Erythroblast (primary cell): ENCODE measurements around the gene CDC20.
"Not testable (repeated sequence)": the region's sequence is repeated elsewhere in the genome, so short reads cannot be mapped to it uniquely, and the experiment has no call there.

ENCODE experiments used
- DNase-seq, 2 experiments: peaks; one replicate each; lab custom pipeline; 2025; lab: John Stamatoyannopoulos, UW
- GATA1 ChIP-seq: IDR thresholded peaks from 2 replicates; pipeline ENCODE4 v1.6.1; 2011; ENCODE audit warnings: low read depth, mild to moderate bottlenecking, control low read depth, low read length, moderate library complexity
- POLR2A ChIP-seq: IDR thresholded peaks from 2 replicates; pipeline ENCODE4 v1.6.1; 2011; ENCODE audit warnings: mild to moderate bottlenecking, low read length

CDC20 gene

DNA sequence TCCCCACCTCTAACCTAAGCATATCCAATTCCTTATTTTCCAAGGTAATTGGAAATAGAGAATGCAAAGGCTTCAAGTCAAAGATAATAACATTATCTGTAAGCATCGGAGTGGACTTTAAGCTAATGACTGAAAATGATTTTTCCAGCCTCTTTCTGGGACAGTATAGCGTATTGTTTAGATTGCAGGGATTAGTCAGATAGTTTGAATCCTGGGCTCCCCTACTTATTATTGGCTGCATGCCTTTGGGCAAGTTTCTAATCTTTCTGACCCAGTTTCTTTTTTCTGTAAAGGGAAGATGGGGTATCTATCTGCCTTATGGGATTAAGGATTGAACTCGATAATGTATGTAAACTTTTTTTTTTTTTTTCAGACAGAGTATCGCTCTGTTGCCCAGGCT is 1.5 kb upstream of the CDC20 start:
- DNase-seq: no peak
- TF ChIP-seq GATA1: no peak
- no peak for TF ChIP-seq POLR2A

DNA sequence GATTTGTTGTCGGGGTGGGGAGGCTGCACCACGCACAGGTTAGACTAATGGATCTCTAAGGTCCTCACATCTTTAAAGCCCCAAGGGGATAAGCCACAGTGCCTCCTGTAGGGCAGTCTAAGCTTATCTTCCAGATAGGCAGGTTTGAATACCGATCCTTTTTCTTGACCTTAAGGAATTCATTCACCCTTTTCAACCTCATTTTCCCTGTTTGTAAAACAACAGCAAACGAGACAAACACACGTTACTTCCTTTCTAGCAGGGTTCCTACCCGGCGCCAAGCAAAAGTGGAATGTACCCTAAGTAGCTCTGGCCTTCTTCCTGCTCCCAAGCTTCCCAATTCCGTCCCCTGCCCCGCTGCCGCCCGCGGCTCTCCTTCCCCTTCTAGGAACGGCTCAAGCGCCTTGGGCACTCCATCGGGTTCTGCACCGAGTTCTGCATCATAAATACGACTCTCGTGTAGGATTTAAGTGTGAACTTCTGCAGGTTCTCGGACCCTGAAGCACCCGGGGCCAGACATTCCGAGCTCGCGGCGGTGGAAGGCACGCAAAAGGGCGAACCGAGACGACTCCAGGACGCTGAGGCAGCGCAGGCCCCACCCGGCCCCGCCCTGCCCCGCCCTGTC is 548 bp upstream of the CDC20 start:
- TF ChIP-seq POLR2A (no peak), GATA1 (no peak)
- peak; percentile 64 to 66 for DNase-seq

DNA sequence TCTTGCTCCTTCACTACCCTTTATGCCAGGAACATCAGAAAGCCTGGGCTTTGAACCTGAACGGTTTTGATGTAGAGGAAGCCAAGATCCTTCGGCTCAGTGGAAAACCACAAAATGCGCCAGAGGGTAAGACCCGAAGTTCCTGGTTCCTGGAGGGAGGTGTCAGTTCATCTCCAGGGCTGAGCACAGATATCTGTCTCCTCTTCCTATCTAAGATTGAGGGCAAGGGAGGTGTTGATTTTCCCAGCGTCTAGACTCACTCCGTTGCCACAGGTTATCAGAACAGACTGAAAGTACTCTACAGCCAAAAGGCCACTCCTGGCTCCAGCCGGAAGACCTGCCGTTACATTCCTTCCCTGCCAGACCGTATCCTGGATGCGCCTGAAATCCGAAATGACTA is 915 bp downstream of the CDC20 start:
- no peak for TF ChIP-seq POLR2A
- no peak for TF ChIP-seq GATA1
- peak; percentile 25 to 49 for DNase-seq

DNA sequence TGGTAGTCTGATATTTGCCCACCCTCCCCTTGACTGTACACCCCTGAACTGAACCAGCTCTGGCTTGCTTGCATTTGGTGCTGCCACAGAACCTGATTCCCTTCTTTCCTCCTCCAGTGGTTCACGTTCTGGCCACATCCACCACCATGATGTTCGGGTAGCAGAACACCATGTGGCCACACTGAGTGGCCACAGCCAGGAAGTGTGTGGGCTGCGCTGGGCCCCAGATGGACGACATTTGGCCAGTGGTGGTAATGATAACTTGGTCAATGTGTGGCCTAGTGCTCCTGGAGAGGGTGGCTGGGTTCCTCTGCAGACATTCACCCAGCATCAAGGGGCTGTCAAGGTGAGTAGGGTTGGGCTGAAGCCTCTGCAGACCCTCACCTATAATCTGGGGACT is 1.8 kb downstream of the CDC20 start:
- TF ChIP-seq POLR2A (no peak), GATA1 (no peak)
- no peak for DNase-seq

DNA sequence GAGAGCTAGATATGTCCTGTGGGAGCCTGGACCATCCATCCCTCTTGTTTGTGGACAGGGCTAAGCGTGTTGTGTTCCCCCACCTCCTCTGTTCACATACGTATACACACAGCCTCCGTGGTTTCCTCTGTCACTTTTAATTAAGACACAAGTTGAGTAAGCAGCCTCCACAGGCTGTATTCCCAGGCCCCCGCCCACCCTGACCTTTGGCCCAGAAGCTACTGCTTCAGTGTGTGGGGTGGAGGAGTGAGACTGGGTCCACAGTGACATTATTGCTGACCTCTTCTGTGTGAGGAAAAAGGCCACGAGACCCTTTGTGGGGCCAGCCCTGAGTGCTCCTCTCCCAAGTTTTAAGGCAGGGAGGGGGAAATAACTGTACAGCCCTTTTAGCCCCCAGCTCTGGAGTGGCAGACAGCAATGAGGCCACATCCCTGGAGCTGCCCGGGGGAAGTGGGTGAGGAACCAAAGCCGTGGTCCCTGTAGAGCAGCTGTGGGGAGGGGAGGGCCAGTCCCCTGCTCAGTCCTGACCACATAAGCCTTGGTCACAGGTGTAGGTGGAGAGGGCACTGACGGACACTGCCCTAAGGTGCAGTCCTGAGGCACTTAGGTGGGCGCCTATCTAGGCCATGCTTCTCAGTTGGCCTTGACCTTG is 4.6 kb downstream of the CDC20 start:
- peak in 1 of 2 experiments; percentile 20 for DNase-seq
- no peak for TF ChIP-seq POLR2A
- no peak for TF ChIP-seq GATA1

DNA sequence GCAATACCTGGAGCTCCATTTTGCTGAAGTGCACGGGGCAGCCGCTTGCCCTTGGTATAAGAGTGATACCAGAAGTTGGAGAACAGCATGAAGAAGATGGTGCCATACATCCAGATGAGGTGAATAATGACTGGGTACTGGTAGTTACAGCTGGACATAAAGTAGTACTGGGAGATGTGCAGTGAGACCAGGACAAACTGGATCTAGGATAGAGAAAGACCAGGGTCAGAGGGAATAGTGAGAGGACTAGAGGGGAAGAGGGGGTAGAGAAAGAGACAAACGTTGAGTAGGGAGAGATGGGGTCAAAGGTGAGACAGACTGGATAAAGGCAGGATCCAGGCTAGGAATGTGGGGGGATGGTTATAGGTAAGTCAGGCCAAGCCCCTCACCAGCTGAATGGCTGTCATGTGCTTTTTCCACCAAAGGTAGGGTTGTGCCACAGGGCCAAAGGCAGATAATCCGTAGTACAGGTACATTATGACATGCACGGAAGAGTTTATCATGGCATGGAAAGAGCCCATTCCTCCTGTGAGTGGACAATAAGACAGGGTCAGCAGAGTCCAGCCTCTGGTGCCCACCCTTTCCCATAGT is 5.2 kb downstream of the CDC20 start:
- peak; percentile 1 for TF ChIP-seq POLR2A
- TF ChIP-seq GATA1: no peak

DNA sequence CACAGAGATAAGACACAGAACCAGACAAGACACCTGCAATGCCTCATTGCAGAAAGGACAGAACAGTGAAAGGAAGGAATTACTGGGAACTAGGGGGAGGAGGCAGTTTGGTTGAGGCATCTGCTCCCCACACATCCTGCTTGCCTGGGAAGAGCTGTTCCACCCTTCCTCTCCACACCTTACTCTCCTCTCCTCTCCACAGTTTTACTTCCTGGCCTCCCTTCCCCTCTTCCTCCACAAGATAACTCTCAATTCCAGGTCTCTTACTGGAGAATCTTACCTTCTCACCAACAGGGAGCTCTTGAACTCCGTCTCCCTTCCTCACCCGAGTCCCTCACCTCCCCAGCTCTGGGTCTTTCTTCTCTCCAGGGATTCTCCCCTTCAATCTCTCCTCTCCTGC is 6.9 kb downstream of the CDC20 start:
- TF ChIP-seq GATA1 (no peak), POLR2A (no peak)
- peak in 1 of 2 experiments; percentile 27 for DNase-seq

More for the DNA sequence above, 5.2 kb downstream of the CDC20 start:
- DNase-seq: no peak

DNA sequence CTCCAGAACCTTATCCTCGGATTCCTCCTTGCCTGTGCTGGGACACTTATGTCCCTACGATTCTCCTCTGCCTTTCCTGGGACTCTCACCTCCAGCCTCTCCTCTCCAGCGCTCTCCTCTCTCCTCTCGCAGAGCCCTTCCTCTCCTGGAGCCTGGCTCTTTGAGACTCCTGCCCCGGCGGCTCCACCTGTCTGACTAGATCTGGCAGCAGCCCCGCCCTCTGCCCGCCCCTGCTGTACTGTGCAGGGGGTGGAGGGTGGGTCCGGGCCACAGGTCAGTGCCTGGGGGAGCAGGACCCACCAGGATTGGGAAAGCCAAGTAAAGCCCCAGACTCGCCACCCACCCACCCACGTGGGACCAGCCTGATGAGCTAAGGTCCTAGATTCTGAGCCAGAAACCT is 7.4 kb downstream of the CDC20 start:
- TF ChIP-seq GATA1 (no peak), POLR2A (no peak)
- peak; percentile 22 to 43 for DNase-seq

DNA sequence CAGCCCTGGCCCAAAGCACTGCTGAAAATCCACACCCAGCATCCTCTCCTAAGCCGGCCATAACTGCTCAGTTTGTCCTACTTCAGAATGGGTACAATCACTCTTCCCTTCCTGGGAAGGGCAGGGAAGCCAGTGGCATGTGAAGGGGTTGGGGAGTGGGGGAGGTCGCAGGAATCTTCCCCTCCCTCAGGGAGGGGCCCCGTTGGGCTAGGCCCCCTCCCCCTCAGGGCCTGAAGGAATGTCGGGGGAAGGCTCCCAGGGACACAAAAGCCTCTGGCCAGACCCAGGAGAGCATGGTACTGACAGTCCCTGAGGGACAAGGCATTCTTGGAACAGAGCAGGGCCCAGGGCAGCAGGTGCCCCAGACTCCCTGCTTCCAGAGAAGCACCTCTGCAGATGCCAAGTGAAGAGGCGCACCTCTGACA is 7.8 kb downstream of the CDC20 start:
- TF ChIP-seq GATA1 (no peak), POLR2A (no peak)

DNA sequence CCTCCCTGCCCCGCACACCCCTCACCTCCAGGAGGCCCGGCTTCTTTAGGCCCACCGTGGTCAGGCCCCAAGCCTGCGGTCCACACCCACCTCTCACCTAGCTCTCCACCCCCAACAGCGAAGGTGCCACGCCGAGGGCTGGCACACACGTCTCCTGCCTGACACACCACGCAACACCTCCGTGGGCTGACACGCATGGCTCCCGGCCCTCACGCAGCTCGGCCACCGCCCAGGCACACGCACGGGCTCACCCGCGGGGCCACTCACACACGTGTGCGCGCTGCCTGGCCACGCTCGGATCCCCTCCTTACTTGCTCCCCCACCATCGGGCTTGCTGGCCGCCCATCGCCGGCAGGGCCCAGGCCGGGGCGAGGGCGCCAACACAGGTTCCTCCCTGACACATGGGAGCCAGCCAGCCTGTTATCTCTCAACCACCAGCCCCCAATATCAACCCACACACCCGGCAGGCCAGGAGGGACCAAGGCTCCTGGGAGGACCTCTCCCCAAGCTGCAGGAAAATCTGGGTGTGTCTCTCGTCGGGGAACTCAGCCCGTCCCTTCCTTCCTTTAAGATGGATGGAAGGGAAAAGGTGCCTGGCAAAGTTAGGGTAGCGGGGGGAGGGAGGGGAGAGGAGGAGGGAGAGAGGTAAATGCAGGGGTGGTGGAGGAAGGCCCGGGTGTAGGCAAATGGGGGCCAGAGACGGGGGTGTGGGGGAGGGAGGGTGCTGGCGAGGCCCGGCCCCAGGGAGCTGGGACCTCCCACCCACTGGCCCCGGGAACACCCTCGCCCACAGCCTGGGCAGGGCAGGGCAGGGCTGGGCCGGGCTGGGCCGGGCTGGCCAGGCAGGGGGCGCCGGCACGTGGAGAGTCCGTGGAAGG is 8.5 kb downstream of the CDC20 start:
- peak; percentile 94 to 96 for DNase-seq
- peak; percentile 27 for TF ChIP-seq GATA1
- peak; percentile 66 for TF ChIP-seq POLR2A

More for the DNA sequence above, 7.8 kb downstream of the CDC20 start:
- DNase-seq: no peak

DNA sequence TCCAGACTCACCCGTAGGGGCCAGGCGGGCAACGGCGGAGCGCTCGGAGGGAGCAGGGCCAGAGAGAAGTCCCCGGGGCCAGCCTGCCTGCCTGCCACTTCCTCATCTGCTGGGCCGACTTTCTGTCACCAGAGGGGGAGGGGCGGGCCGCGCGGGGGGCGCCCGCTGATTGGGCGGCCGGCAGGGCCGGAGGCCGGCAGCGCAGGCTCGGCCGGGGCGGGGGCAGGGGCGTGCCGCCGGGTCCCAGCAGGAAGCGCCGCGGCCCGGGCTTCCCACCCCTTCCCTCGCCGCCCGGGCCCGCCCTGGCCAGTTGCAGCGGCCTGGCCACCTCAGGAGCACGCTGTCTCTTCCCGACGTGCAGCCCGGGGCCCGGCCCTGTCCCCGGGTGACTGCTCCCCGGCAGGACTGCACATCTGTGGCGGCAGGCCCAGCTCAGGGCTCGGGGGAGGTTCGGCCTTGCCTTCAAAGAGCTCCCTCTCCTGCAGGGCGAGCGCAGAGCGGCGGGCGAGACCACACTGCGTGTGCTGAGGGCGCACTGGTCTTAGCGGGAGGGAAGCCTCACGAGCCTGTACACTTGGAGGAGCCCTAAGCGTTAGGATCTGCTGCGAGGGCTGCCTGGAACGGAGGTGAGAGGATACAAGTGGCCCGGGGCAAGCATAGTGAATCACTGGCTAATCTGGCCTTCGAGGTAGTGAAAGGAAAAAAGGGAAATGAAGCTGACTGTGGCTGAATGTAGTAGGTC is 9.3 kb downstream of the CDC20 start, which contains the start of gene ELOVL1:
Gene ELOVL1, minus strand, starts transcription at position 108 of the 742 bp plus-strand sequence. CDS start 2,402 bp downstream, outside the sequence.
- TF ChIP-seq GATA1 (no peak), POLR2A (peak; percentile 61)
- DNase-seq: peak; percentile 91 to 93

DNA sequence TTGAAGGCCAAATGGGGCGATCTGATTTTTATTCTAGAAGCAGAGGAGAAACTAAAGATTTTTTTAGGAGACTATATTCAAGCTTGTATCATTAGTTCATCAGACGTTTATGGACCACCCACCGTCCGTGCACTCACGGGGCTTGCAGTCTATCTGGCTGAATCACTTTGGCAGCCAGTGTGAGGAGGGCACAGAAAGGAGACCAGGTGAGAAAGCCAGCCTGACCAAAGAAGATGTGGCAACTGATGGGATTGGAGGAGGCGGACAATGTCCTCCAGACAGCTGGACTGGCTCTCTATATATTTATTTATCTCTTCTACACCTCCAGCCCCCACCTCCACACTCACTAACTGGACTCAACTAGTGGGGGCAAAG is 9.9 kb downstream of the CDC20 start:
- DNase-seq: no peak
- TF ChIP-seq POLR2A: no peak
- TF ChIP-seq GATA1: no peak

DNA sequence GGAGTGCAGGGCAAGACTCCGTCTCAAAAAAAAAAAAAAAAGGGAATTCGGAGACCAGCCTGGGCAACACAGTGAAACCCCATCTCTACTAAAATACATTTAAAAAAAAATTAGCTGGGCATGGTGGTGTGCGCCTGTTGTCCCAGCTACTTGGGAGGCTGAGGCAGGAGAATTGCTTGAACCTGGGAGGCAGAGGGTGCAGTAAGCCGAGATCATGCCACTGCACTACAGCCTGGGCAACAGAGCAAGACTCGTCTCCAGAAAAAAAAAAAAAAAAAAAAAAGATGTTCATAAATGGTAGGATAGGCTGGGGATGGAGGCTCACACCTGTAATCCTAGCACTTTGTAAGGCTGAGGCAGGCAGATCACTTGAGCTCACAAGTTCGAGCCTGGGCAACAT is 11.0 kb downstream of the CDC20 start:
- DNase-seq: not testable (repeated sequence)
